Measurements from ENCODE around the gene ZBTB20.
A peak's percentile ranks its signal among the peaks of the same experiment; 100 is the strongest.

GRCh38 chr3:114383875-114384557, 763.1 kb downstream of the ZBTB20 start:
- peak; percentile 90 for TF ChIP-seq CTCF (IDR thresholded peaks at IDR 0.05; ENCODE audit: borderline replicate concordance, extremely low read depth, low read length, poor library complexity, severe bottlenecking)
- no peak for TF ChIP-seq EZH2 (IDR thresholded peaks at IDR 0.05; ENCODE audit: borderline replicate concordance, low read depth, low read length, severe bottlenecking)

Data from DND-41 (cell line).